Measurements from ENCODE around the gene BLOC1S5. TPM values are rescaled to one million over a fixed set of nuclear protein-coding genes. Genes with fewer than 3 reads are reported as not detected.

The BLOC1S5 gene
- total and polyA plus RNA-seq, 2 of the 13 experiments (the other 11 are each of a cell fraction or from before 2014, with no cell fraction given) = 10.5 to 41.5 TPM

- Histone ChIP-seq H3K4me2 (ENCODE audit: low read depth, low read length) (no peak overlapping the region), H3K36me3 (replicated peaks in 1 of 2; ENCODE audit: control insufficient read depth in 1 of 2, insufficient read depth in 2 of 2, low read length in 2 of 2) (no peaks in the 10 kb centered on the region), H3K4me1 (ENCODE audit: insufficient read depth, low read length) (peaks cover 14% of the 10 kb centered on the region; the same call in 1 of the 2 replicates), H3K27me3 (ENCODE audit: control insufficient read depth in 1 of 2, insufficient read depth in 2 of 2, low read length in 2 of 2) (no peaks in the 10 kb centered on the region), H3K79me2 (ENCODE audit: insufficient read depth, low read length) (no peaks in the 10 kb centered on the region), H3K9me3 (ENCODE audit: low read length) (no peaks in the 10 kb centered on the region), H2AFZ (ENCODE audit: low read length) (no peak overlapping the region), H3K4me3 (replicated peaks in 1 of 3; ENCODE audit: insufficient read depth in 1 of 3, low read depth in 2 of 3, low read length in 3 of 3) (no peak overlapping the region), H3K9ac (ENCODE audit: insufficient read depth, low read depth, low read length) (no peak overlapping the region), H4K20me1 (ENCODE audit: insufficient read depth, low read length) (no peaks in the 10 kb centered on the region), H3K27ac (ENCODE audit: extremely low read length, insufficient read depth, low read length) (no peak overlapping the region)
- POLR2A ChIA-PET = no interaction called here
- TF ChIP-seq ZNF710 (CRISPR knock-in tag; IDR thresholded peaks at IDR 0.05; ENCODE audit: borderline replicate concordance) (no peak), ZNF317 (CRISPR knock-in tag; IDR thresholded peaks at IDR 0.05) (no peak), ZNF891 (CRISPR knock-in tag; IDR thresholded peaks at IDR 0.05) (no peak), PPARG (CRISPR knock-in tag; conservative IDR thresholded peaks at IDR 0.05) (no peak), ARNT2 (CRISPR knock-in tag; IDR thresholded peaks at IDR 0.05; ENCODE audit: low read depth) (no peak), MAFF (IDR thresholded peaks at IDR 0.05; ENCODE audit: low read depth, low read length) (peak; percentile 84), MAFK (conservative IDR thresholded peaks at IDR 0.05 in 1 of 2, IDR thresholded peaks at IDR 0.05 in 1 of 2; ENCODE audit: low read length in 2 of 2) (peak; percentile 73 to 87), ZNF776 (CRISPR knock-in tag; IDR thresholded peaks at IDR 0.05) (no peak), ZNF251 (CRISPR knock-in tag; IDR thresholded peaks at IDR 0.05) (no peak), ZNF766 (CRISPR knock-in tag; IDR thresholded peaks at IDR 0.05; ENCODE audit: borderline replicate concordance) (no peak), ZNF274 (CRISPR knock-in tag; IDR thresholded peaks at IDR 0.05) (no peak)
- ATAC-seq (no peak), DNase-seq (ENCODE audit: low spot score) (no peak), FAIRE-seq (no peak)
- intact Hi-C loops (cut with micrococcal nuclease; ENCODE audit: unreplicated experiment) (no loop called here), in situ Hi-C loops (cut with HindIII; ENCODE audit: extremely low pct_ligation_motif_present, low pct_unique_long_range_greater_than_20kb) (no loop called here)
- no TSS peak for BruUV-seq (replicated peaks)
- 72% methylated on average over 3 of the region's 3 CpGs for WGBS (ENCODE audit: low lambda C conversion rate)
- CTCF ChIA-PET (ENCODE audit: low intra/inter-chr PET ratio, low total read pairs) = no interaction called here
These were observed 66.9 kb downstream of the BLOC1S5 start for GRCh38 chr6:7997286-7997685.
